ENCODE results near the gene MXRA7.

Gene MXRA7

DNA sequence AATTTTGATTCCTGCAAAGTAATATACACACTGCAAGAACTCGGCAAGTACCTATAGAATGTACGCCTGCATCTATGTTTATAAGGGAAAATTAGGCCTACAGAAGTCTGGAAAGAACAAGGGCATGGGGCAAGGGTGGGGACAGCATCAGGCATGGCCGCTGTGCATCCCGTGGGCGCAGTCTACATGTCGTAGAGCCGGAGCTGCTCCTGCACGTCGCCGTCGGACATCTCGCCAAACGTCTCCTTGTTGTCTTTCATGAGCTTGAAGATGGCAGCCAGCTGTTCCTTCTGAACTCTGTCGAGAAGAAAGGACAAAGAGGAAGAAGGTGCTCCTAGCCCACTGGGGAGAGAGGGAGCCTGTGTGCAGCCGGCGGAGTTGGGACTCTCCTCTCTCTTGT, 33.4 kb downstream of the MXRA7 start:
- DNase-seq (ENCODE audit: low read depth in 2 of 3, low spot score in 1 of 3) = no peak

DNA sequence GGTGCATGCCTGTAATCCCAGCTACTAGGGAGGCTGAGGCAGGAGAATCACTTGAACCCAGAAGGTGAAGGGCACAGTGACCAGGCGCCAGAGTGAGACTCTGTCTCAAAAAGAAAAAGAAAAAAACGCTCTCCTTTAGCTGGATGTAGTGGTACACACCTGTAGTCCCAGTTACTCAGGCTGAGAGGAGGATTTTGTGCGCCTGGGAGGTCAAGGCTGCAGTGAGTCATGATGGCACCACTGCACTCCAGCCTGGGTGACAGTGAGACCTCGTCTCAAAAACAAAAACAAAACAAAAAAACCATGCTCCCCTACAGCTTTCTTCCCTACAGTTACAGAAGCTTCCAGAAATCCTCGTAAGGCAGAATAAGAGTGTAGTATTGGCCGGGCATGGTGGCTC, 34.1 kb downstream of the MXRA7 start:
- no peak for DNase-seq (ENCODE audit: low read depth in 2 of 3, low spot score in 1 of 3)

DNA sequence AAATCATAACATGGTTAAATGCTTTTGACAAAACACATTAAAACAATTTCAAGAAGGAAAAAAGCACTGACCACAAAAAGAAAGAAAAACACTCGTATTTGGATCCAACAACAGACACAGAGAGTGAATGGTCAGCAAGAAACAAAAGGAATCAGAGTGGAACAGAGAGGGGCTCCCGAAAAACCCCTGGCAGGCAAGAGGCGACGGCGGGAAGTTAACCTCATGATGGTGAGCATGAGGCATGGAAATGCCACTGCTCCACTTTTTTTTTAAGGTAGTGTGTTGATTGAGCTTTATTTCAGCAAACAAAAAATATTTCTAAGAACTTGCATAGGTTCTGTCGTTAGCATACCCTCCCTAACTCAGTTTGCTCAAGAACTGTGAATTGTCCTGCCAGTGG, 35.1 kb downstream of the MXRA7 start:
- DNase-seq (ENCODE audit: low read depth in 2 of 3, low spot score in 1 of 3) = no peak

DNA sequence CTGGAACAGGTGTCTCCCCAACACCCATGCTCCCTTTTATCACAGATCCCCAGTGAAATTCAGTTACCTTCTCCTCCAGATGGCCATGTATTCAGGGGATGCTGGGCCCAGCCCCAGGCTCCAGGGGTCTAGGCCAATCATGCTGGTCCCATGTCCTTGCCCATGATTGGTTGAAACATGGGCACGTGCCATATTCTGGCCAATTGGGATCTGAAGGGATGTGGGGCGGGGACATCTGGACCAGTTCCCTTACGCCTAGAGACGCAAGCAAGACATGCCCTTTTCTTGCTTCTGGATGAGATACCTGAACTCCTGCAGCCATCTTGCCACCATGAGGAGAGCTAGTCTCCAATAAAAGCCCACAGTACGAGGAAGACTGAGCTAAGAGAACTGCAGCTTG, 36.2 kb downstream of the MXRA7 start:
- DNase-seq (ENCODE audit: low read depth in 2 of 3, low spot score in 1 of 3) = no peak

DNA sequence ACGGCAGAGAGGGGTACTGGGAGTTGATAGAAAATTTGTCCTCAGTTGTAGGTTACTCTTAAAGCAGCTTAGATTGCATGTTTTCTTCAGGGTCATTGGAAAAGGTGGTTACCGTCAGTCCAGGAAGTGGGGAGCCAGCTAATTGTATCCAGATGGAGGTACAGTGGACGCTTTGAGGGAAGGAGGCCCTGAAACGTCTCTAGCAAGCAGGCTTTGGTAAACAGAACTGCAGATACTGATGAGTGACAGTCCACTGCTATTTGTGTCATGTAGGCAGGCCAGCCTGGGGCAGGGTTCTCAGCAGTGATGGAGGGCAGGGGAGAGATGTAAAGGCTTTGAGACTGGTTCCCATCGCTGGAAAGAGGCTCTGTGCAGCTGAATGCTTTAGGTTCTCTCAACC, 37.0 kb downstream of the MXRA7 start:
- DNase-seq (ENCODE audit: low read depth in 2 of 3, low spot score in 1 of 3) = no peak

DNA sequence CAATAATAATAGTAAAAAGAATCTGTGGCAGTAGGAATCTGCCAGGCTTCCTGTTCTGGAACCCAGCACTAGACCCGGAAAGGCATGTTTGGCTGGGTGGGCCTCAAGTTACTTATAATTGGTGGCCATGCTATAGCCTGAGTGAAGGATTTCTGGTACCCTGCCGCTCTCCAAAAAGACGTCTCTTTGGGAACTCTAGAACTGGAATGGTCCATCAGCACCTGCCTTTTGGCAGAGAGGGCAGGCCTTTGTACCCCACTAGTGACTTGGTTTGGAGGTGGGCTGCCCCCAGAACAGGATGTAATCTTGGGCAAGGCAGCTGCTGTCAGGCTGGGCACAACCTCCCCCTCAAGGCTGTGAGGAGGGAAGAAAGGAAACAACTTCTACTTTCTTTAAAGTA, 37.9 kb downstream of the MXRA7 start:
- DNase-seq (ENCODE audit: low read depth in 2 of 3, low spot score in 1 of 3) = no peak

DNA sequence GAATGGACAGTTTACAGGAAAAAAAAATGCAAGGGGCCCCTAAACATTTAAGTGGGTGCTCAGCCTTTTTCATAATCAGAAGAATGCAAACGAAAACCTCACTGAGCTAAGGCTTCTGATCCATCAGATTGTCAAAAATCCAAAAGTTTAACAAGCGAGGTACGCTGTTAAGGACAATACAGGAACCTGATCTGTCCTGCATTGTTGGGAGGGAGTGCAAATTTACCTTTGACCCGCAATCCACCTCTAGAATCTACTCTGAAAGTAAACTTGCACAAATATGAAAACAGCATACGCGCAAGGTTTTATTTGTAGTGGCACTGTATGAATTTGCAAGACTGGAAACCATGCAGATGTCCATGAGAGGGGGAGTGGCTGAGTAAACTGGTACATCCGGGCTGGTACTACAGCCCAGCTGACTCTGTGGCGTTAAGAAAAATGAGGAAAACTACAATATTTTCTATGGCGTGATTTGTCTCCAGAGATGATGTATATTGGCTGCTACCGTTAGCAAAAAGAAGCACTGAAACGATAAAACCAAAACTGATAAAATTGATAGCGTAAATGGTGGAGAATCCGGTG, 38.4 kb downstream of the MXRA7 start:
- DNase-seq (ENCODE audit: low read depth in 2 of 3, low spot score in 1 of 3) = no peak

DNA sequence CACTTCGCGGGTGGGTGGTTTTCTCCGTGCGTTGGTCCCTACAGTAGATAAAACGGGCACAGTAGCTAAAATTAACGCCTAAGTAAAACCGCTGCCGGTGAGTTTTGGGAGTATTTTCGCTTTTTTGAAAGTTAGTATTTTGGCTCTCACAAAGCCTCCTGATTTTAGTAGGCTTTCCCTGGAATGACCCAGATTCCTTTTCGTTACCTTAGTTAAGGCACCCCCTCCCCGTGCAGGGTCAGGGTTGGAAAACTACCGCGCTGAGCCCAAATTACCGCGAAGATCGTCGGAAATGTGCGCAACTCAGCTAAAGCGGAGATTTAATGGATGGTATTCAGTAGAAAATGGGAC, 38.9 kb downstream of the MXRA7 start:
- DNase-seq (ENCODE audit: low read depth in 2 of 3, low spot score in 1 of 3) = no peak

DNA sequence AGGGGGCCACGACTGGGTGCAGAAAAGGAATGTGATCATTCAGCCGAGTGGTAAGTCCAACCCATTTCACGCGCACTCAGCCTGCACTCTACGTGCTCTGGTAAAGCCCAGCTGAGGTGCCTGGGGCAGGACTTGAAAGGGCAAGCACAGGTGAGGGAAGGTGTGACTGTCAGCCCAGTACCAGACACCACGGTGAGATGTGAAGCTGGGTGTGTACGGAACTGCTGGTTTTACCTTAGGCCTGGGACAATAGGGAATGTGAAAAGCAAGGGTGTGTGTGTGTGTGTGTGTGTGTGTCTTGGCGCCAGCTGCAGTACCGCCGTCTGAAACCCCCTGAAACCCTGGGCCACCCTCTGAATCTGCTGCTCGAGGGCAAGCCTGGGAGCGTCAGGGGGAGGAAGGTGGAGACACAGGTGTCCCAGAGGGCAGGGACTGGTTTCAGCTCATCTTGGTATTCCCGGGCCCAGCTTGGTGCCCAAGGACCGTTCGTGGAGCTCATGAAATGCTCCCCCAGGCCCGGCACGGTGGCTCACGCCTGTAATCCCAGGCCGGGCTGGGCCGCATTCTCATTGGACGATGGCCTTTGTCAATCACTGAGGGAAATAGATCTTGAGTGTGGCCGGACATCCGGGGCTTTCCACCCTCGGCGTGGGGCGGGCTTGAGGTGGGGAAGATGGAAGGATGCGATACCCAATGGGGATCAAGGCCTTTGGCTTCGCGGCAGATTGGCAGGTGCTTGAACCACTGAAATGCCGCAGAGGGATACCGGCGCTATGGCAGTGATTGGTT, 39.4 kb downstream of the MXRA7 start:
- DNase-seq (ENCODE audit: low read depth in 2 of 3, low spot score in 1 of 3) = peak; percentile 98 to 99 (median 99)

DNA sequence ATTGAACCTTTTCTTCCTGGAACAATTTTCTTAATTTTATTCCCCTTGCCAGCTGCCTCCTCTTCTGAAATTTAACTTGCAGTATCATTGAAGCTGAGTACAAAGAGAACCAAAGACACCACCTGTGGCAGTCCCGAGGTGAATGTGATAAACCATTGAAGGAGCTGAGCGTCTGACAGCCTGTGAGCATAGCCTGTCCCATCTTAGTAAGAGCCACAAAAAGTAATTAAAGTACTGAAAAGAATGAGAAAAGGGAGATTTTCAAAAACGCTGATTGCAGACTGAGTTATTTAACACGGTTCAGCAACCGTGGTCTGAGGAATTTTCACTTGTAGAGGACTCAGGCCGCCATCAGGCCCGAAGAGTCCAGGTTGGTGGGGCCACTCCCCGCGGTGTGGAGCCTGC, 40.0 kb downstream of the MXRA7 start:
- no peak for DNase-seq (ENCODE audit: low read depth in 2 of 3, low spot score in 1 of 3)

DNA sequence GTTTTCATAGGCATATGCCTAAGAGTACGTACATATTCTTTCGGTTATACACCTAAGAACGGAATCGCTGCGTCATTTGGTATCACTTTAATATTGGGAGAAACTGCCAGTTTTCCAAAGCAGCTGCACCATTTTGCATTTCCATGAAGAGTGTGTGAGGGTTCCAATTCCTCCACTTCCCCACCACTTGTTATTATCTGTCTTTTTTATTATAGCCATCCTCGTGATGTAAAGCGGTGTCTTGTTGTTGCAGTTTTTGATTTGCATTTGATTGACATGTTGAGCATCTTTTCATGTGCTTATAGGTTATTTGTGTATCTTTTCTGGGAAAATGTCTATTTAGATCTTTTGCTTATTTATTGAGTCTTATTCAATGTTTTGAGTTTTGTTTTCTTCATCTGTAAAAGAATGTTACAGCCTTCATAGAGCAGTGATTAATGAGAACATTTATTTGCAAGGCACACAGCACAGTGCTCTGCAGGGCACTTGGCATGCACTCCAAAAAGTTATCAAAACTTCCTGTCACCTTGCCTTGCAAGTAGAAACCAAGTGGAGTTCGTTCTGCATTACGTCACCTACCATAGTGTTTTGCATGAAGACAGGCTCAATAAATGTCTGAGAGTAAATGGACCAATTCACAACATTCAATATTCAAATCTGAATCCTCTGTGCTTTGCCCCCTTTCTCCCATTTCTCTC, 40.6 kb downstream of the MXRA7 start:
- no peak for DNase-seq (ENCODE audit: low read depth in 2 of 3, low spot score in 1 of 3)

DNA sequence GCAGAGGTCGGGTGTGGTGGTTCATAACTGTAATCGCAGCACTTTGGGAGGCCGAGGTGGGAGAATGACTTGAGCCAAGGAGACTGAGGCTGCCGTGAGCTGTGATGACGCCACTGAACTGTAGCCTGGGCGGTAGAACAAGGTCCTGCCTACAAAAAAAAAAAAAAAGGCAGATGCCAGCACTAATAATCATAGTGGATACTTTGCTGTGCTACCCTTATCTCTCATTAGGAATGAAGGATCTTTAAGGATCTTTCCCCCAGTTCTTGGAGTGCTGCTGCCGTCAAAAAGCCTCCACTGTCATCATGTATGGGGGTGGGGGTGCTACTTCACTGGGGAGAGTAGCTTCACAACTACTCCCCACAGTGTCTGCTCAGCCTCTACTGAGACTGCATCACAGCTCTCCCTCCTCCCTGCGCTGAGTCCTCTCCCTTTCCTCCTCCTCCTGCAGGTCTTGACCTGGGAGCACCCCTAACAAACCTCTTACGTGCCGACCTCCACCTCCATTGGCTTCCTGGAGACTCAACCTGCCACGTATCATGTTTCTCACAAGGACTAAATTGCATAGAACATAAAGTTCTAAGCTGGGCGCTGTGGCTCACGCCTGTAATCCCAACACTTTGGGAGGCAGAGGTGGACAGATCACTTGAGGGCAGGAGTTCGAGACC, 42.8 kb downstream of the MXRA7 start:
- DNase-seq (ENCODE audit: low read depth in 2 of 3, low spot score in 1 of 3) = no peak

DNA sequence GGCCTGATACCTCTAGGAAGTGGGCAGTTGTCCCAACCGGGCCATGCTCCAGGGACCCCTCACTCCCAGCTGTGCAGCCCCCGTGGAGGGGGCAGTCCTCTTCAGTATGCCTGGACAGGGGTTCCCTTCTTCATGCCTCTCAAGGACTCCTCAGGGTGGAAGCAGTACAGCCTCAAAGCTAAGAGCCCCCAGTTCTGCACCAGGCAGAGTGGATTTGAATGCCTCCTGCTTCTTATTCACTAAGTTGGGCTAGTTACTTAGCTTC, 43.3 kb downstream of the MXRA7 start:
- no peak for DNase-seq (ENCODE audit: low read depth in 2 of 3, low spot score in 1 of 3)

DNA sequence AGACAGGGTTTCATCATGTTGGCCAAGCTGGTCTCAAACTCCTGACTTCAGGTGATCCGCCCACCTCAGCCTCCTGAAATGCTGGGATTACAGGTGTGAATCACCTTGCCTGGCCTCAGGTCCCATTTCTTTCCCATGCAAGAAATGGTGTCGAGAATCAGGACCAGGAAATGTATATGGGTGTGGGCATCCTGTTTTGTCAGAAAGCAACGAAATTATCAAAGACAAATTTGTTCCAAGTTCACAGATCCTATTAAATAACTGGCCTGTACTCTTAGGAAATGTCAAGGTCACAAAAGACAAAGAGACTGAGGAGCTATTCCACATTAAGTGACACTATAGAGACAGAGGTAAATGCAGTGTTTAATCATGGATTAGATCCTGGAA, 50.1 kb downstream of the MXRA7 start:
- DNase-seq (ENCODE audit: low read depth in 2 of 3, low spot score in 1 of 3) = no peak

DNA sequence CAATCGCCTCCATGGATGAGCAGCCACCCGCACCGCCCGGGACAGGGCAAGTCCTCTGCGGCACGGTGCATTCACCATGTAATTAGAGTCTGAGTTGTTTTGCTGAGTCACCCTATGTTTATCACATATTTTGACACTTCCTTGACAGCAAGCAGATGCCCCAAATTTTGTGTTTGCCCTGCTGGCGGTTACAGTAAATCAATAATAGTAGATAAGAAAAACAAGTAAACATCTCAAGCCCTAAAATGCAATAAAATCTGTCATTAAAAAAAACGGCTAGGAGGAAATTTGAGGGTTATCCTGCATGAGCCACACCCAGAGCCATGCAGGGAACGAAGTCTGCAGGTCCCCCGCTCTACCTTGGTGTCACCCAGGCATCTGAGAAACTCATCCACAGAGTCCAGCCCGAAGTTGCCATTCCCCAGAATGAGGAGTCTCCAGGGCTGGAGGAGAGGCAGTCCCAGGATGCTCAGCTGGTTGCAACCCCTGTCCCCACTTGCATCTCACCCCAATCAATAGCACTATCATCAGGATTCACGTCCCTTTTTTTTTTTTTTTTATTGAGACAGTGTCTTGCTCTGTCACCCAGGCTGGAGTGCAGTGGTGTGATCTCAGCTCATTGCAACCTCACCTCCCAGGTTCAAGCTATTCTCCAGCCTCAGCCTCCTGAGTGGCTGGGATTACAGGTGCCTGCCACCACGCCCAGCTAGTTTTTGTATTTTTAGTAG, 50.7 kb downstream of the MXRA7 start:
- no peak for DNase-seq (ENCODE audit: low read depth in 2 of 3, low spot score in 1 of 3)

DNA sequence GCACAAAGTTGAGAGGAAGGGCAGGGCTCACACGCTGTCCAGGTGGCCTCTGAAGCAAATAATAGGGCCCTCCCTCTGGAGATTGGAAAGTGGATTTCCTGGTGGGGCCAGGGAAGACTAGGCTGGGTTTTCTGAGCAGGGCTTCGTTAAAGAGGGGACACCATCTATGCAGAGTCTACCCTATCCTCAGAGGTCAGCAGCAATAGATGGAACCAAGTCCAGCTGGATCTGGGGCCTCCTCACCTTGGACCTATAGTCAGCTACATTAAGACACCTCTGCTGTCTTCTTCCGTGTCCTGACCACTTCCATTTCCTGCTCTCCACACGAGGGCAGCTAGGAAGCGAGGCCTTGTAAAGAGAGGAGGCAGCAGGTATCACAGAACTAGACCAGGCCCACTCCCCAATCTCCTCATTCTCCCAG, 52.5 kb downstream of the MXRA7 start:
- no peak for DNase-seq (ENCODE audit: low read depth in 2 of 3, low spot score in 1 of 3)

DNA sequence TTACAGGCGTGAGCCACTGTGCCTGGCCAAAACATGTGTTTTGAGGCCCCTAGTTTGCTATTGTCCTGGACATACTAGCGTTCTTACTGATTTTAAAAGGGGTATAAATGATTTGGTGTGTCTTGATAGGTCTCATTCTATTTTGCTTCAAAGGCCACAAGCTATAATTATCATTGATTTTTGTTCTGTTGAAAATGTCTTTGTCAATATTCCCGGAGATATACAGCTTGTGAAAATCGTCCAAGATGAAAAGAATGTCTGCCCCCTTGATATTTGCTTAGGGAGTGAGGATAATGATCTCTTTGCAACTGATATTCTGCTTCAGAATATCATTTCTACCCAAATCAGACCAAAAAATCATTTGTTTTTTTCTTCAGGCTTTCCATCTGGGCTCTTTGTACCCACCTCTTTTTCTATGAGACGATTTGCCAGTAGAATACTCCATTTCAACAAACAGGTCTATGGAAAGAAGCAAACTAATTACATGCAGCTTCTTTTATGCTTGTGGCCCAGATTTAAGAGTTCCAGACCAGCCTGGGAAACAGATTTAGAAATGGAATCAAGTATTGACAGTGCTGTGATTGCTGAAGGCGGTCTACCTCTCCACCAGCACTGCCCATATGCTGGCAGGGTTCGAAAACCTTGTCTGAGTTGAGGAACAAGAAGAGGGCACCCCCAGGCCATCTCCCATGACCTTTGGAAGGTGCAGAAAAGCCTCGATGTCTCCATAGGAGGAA, 53.1 kb downstream of the MXRA7 start:
- no peak for DNase-seq (ENCODE audit: low read depth in 2 of 3, low spot score in 1 of 3)

DNA sequence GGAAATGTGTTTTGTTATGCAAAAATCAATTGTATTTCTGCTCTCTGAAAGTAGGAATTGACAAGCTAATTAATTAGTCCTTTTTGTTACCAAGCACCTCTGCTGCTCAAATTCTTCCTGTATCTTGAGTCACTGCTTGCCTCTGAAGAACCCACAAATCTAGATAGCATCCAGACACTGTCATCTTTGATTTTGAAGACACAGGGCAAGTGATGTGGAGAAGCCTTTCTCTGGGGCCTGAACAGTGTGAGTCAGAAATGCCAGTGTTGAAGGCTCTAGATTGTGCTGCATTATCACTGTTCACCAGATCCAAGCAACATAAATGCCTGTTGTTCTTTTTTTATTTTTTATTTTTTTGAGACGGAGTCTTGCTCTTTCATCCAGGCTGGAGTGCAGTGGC, 56.4 kb downstream of the MXRA7 start:
- DNase-seq (ENCODE audit: low read depth in 2 of 3, low spot score in 1 of 3) = no peak

DNA sequence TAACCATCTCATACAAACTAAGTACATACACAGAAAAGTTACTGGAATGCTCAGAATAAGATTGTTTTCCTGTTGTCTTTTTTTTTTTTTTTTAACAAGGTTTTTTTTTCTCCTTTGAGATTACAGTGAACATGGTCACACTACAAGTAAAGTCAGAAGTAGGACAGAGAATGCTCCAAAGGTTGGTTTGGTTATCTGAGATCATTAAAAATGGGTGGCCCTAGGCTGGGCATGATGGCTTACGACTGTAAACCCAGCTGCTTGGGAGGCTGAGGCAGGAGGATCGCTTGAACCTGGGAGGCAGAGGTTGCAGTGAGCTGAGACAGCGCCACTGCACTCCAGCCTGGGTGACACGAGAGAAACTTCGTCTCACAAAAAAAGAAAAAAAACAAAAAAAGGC, 60.3 kb downstream of the MXRA7 start:
- no peak for DNase-seq (ENCODE audit: low read depth in 2 of 3, low spot score in 1 of 3)

DNA sequence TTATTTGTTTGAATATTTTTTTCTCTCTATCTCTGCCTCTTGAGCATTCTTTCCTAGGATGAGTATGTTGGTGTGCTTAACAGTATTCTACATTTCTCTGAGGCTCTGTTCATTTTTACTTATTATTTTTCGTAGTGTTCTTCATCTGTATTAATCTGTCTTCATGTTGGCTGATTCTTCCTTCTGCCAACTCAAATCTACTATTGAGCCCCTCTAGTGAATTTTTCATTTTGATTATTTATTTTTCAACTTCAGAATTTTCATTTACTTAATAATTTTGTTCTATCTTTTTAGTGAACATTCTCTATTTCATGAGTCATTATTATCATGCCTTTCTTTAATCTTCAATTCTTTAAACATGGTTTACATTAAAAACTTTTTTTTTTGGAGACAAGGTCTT, 64.1 kb downstream of the MXRA7 start:
- no peak for DNase-seq (ENCODE audit: low read depth in 2 of 3, low spot score in 1 of 3)

DNA sequence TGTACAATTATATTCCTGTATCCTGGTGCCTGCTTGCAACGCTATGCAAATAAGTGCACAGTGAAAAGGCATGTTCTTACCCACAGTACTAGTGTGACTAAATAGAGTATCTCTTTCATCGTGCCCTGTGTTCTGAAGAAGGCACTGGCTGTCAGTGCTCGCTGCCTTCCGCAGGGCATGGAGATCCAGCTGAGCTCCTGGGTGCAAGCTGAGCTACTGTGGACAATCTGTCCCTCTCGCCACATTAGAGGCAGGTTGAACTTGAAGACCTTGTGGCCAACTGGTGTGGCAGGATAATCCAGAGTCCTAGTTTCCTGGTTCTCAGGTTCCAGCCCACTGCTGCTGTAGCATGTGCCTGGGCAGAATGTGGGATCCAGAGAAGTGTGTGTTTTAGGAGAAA, 65.3 kb downstream of the MXRA7 start:
- DNase-seq (ENCODE audit: low read depth in 2 of 3, low spot score in 1 of 3) = no peak

All from stimulated activated CD4-positive, alpha-beta T cell treated with anti-CD3 and anti-CD28 coated beads, Interleukin-12 subunit alpha, Interleukin-12 subunit beta, amount 100 ng/mL, for 48 hours (primary cell).